SHP77 (cell line): ENCODE data around the gene NMRK1.

Experiments used
- DNase-seq, 2 experiments: peaks; one replicate each; lab custom pipeline; 2025; lab: John Stamatoyannopoulos, UW

NMRK1 gene

DNA sequence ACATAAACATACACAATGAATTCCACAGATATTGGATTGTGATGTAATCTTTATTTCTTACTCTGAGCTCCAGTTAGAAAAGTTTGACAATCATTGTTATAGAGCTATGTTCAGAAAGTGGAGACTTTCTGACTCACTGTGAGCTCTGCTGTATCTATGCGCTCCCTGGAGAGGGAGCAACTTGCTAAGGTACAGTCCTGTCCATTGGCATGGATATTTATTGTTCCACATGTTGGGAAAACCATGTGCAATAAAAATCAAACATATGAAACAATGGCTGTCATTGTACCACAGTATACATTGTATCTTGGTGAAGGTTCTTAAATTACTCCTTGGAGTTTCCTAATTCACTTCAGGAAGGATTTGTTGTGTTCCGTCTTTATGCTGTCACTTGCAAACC, 26.8 kb downstream of the NMRK1 start:
- no peak for DNase-seq

DNA sequence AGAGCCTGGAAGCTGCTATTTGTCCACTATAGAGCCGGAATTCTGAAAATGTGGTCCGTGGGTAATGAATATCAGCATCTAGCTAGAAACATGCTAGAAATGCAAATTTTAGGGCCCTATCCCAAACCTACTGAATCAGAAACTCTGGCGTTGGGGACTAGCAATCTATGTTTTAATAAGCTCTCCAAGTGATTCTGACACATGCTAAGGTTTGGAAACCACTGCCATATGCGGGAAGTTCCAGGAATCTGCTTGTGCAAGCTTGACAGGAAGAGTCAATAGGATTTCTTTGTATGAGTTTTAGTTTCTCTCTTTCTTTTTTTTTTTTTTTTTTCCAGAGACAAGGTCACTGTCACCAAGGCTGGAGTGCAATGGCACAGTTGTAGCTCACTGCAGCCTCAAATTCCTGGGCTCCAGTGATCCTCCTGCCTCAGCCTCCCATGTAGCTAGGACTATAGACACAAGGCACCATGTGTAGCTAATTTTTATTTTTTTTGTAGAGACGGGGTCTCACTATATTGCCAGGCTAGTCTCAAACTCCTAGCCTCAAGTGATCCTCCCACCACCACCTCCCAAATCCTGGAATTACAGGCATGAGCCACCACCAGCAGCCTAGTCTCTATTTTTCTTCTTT, 33.5 kb downstream of the NMRK1 start:
- DNase-seq, result no peak

DNA sequence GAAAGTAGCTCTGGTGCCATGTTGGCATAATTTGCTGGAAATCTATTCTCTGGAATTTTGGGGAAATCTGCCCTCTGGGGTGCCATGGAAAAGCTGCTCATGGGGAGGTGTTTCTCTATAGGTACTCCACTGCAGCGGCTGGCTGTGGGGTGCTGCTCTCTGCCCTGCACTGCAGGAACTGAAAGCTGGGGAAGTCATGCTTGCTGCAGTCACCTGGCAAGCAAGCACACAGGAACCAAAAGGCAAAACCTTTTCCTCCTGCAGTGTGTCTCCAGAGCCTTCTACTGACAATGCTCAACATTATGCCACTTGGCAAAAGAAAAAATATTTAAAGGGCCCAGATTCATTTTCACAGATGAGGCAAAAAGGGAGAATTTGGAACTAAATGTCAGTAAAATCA, 34.1 kb downstream of the NMRK1 start:
- DNase-seq, result no peak

GRCh38 chr9:75051285-75051684, 36.7 kb downstream of the NMRK1 start:
- DNase-seq, result no peak

GRCh38 chr9:75047506-75047905, 40.4 kb downstream of the NMRK1 start:
- no peak for DNase-seq

- DNase-seq, result no peak
Observed at GRCh38 chr9:75046725-75047345, 41.1 kb downstream of the NMRK1 start.

GRCh38 chr9:75041041-75041440, 46.9 kb downstream of the NMRK1 start:
- DNase-seq, result no peak

DNA sequence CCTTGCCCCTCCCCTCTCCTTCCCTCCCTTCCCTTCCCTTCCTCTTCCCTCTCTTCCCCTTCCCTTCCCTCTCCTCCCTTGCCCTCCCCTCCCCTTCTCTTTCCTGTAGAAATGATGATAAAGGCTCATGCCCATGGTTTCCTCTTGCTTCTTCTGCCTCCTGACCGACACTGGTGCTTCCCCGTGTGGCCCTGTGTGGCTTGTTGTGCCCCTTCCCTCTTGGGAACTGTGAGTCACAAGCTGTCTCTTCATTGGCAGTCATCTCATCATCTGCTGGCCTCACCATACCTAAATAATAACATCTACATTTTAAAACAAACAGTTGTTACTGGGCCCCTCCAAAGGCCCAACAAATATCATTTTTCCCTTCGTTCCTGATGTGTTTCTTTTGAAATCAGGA, 48.2 kb downstream of the NMRK1 start:
- DNase-seq, result no peak

DNA sequence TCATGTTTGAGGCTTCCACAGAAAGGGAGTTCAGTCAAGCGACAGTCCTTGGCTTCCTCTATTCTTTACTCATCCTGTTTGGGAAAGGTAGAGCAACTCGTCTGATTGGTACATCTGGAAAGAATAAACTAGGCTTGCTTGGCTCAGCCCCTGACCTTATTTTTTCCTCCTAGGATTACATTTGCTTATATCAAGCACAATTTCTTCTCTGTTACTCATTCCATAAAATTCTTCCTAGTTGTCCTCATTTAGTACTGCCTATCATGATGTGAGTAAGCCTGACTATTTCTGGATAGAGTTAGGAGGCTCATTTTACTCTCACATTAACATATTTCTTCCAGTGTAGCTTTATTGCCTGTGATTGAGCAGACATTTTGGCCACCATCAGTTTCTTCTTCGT, 48.9 kb downstream of the NMRK1 start:
- DNase-seq, result no peak

DNA sequence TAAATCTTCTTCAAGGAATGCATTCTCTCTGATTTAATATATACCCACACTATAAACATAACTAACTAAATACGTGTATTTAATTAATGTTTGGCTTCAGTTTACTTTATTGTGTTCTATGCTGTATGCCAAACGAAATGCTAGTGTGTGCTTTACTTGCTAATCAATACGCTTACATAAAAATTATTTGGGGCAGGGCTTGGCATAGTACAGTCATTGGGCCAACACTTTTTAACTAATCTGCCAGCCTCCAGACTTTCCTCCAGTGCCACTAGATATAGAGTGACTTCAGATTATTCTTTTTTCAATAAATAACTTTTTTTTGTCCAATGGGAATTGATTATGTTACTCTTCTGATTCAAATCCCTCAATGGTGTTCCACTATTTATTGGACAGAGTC, 51.2 kb downstream of the NMRK1 start:
- DNase-seq, result no peak

DNA sequence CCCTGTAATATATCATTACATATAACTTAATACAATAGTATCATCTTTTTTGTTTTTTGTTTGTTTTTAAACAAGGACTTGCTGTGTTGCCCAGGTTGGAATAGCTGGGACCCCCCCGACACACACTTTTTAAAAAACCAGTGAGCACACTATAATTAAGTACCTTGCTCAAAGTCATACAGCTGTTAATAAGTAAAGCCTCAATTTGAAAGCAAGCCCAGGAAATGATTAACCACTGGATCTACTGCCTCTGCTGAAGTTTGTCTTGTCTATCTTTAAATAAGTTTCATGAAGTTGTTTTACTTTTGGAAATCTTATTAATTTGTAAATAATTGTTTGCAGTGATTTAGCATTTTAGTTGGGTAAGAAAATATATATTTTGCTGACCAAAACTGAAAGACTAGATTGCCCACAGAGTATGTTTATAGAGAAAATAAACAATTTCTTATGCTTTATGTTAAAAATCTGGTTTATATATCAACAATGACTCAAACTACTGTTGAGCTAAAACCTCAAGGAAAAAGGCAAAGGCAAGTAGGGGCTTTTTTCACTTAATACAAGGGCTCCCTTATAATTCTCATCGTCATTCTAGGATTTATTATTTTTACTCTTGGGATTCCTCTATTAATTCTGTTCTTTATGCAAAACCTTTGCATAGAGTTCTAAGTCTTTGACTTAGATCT, 54.0 kb downstream of the NMRK1 start:
- no peak for DNase-seq

GRCh38 chr9:75027187-75028107, 60.5 kb downstream of the NMRK1 start:
- DNase-seq, result peak in 1 of 2 experiments; percentile 29

DNA sequence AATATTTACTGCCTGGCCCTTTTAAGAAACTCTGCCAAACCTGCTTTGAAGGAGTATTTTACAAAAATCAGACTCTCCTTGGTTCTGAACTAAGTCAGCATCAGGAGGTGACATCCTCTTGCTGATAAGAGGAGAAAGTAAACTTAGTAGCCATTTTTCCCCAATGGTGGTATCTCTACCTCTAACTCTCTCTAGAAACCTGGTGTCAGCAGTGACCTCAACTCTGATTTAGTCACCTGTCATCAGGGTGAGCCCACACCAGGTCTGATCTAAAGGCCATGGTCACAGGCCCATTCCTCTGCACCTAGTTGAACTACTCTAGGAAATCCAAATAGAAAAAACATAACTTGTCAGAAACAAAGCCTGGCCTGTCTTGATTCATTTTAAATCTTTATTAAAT, 64.1 kb downstream of the NMRK1 start:
- DNase-seq, result no peak

DNA sequence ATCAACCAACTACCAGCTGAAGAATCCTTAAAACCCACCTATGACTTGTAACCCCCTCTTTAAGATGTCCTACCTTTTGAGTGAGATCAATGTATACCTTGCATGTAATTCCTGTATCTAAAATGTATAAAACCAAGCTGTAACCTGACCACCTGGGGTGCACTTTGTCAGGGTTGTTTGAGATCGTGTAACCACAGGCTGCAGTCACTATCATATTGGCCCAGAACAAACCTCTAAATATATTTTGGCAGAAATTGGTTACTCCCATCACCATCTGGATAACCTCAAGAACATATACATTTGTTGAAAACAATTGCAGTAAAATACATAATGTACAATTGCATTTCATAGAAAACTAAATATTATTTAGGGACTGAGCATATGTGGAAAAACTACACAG, 68.3 kb downstream of the NMRK1 start:
- DNase-seq, result no peak

DNA sequence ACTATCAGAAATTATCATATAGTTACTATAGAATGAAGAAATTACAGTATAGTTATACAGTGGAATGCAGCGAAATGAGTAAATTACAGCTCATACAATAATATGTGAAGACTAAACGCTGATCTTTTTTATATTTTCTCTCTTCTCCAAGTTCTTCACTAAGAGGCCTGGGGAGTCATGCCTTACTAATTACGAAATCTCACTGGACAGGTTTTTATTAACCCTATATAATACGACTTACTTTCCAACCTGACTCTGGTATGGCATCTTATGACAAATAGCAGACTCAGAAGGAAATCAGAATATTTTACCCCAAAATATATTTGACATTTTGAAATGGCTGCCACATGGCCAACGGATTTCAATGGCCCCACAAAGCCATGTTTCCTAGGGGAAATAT, 68.9 kb downstream of the NMRK1 start:
- no peak for DNase-seq

DNA sequence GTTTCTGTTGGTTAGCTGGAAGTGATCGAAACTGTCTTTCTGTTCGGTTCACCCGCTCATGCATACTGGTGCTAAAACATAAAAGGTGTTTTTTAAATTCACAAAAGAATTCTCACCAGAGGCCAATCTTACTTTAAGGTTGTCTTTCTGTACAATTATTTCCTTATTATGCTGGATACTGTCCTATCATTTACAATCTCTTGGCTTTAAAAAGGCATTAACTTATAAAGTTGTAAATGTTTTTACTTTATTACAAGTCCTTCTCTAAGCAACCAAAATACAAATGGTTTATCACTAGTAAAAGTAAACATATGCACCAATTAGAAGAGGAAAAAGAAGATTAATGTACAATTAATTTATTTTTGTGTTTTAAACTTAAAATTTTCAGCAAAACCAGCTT, 70.6 kb downstream of the NMRK1 start:
- DNase-seq, result no peak

GRCh38 chr9:75013735-75014134, 74.2 kb downstream of the NMRK1 start:
- no peak for DNase-seq
